Measurements from ENCODE around the gene HSPD1.

HSPD1 gene

GRCh38 chr2:197499594-197500502, at the start of gene HSPD1, which contains the start of gene HSPE1:
HSPD1 (minus strand) TSS chr2:197499840; CDS start chr2:197498848, 992 bp downstream.
HSPE1 (plus strand) TSS chr2:197500379; CDS start chr2:197500437, 58 bp downstream.
- peak; percentile 95 to 100 (median 98) for DNase-seq
- intact Hi-C loops (cut with DNase I) = loop anchor here (1.0 to 10.0 kb wide), 4 partner anchors 17 to 205 kb away; partner anchors contain the start of genes COQ10B, MARS2, MOB4 and SF3B1

- no peak for DNase-seq
- intact Hi-C loops (cut with DNase I) = no loop called here
Observed at GRCh38 chr2:197548582-197548981, 48.9 kb upstream of the HSPD1 start.

- intact Hi-C loops (cut with DNase I) = no loop called here
- DNase-seq = no peak
Observed at GRCh38 chr2:197547163-197547900, 47.7 kb upstream of the HSPD1 start.

GRCh38 chr2:197543206-197543605, 43.6 kb upstream of the HSPD1 start:
- no peak for DNase-seq
- intact Hi-C loops (cut with DNase I) = no loop called here

GRCh38 chr2:197539734-197540133, 40.1 kb upstream of the HSPD1 start:
- intact Hi-C loops (cut with DNase I) = no loop called here
- no peak for DNase-seq

GRCh38 chr2:197538412-197538811, 38.8 kb upstream of the HSPD1 start:
- intact Hi-C loops (cut with DNase I) = no loop called here
- no peak for DNase-seq

GRCh38 chr2:197517150-197517549, 17.5 kb upstream of the HSPD1 start:
- intact Hi-C loops (cut with DNase I) = loop anchor here (2.0 to 10.0 kb wide), 2 partner anchors 18 to 108 kb away; partner anchors contain the start of gene HSPD1
- no peak for DNase-seq

GRCh38 chr2:197516393-197516761, 16.7 kb upstream of the HSPD1 start:
- intact Hi-C loops (cut with DNase I) = loop anchor here (2.0 to 10.0 kb wide), 2 partner anchors 18 to 108 kb away; partner anchors contain the start of gene HSPD1
- peak in 19 of 42 donors; percentile 1 to 56 (median 36) for DNase-seq

GRCh38 chr2:197515739-197516392, 16.2 kb upstream of the HSPD1 start, which contains the start of gene MOB4:
MOB4 (plus strand) TSS chr2:197516066; CDS start chr2:197516087, 21 bp downstream.
- DNase-seq = peak; percentile 86 to 98 (median 96)
- intact Hi-C loops (cut with DNase I) = loop anchor here (2.0 to 10.0 kb wide), 2 partner anchors 17 to 109 kb away; partner anchors contain the start of gene HSPD1

- intact Hi-C loops (cut with DNase I) = loop anchor here (10.0 kb wide), 1 partner anchor 109 kb away; no protein-coding TSS in a partner anchor
- DNase-seq = peak in 1 of 42 donors; percentile 17
Observed at GRCh38 chr2:197515315-197515738, 15.7 kb upstream of the HSPD1 start.

- DNase-seq = no peak
- intact Hi-C loops (cut with DNase I) = loop anchor here (10.0 kb wide), 1 partner anchor 110 kb away; no protein-coding TSS in a partner anchor
Observed at GRCh38 chr2:197514754-197515153, 15.1 kb upstream of the HSPD1 start.

- intact Hi-C loops (cut with DNase I) = loop anchor here (10.0 kb wide), 1 partner anchor 111 kb away; no protein-coding TSS in a partner anchor
- no peak for DNase-seq
Observed at GRCh38 chr2:197513915-197514314, 14.3 kb upstream of the HSPD1 start.

GRCh38 chr2:197506658-197507057, 7.0 kb upstream of the HSPD1 start:
- intact Hi-C loops (cut with DNase I) = no loop called here
- no peak for DNase-seq

- intact Hi-C loops (cut with DNase I) = no loop called here
- DNase-seq = no peak
Observed at GRCh38 chr2:197504512-197504911, 4.9 kb upstream of the HSPD1 start.

GRCh38 chr2:197504000-197504399, 4.4 kb upstream of the HSPD1 start:
- intact Hi-C loops (cut with DNase I) = no loop called here
- DNase-seq = no peak

- intact Hi-C loops (cut with DNase I) = no loop called here
- DNase-seq = no peak
Observed at GRCh38 chr2:197502685-197503084, 3.0 kb upstream of the HSPD1 start.

GRCh38 chr2:197502201-197502600, 2.6 kb upstream of the HSPD1 start:
- intact Hi-C loops (cut with DNase I) = no loop called here
- no peak for DNase-seq

GRCh38 chr2:197500503-197501131, 977 bp upstream of the HSPD1 start:
- intact Hi-C loops (cut with DNase I) = no loop called here
- DNase-seq = peak in 9 of 42 donors; percentile 22 to 72 (median 44)
